Measurements from ENCODE around the gene HOXC6. TPM values are rescaled to one million over a fixed set of nuclear protein-coding genes. Genes with fewer than 3 reads are reported as not detected.
A peak's percentile ranks its signal among the peaks of the same experiment; 100 is the strongest.

Gene HOXC6
- total RNA-seq, 4 donors from 2014 or later, result 3.6 to 17.3 (median 7.2) TPM

GRCh38 chr12:54032086-54032619 is 3.9 kb downstream of the HOXC6 start:
- peaks cover 0 to 97% (median 18%) of the 10 kb centered on the region in 4 donors for H3K4me1 ChIP-seq
- H3K27me3 ChIP-seq, result peaks cover 0 to 53% of the 10 kb centered on the region in 2 donors
- peaks cover 0 to 7% (median 0%) of the 10 kb centered on the region in 3 donors for H3K36me3 ChIP-seq
- TF ChIP-seq POLR2A (IDR thresholded peaks at IDR 0.05) (no peak), EP300 (IDR thresholded peaks at IDR 0.05) (no peak), CTCF (IDR thresholded peaks at IDR 0.05) (no peak)
- no peak for DNase-seq (ENCODE audit: low spot score in 2 of 2)
- 37 to 44% methylated on average over 6 of the region's 6 CpGs for WGBS, 2 donors
- peak overlapping the region in 2 of 4 donors; percentile 38 to 42 for H3K4me3 ChIP-seq
- peak overlapping the region; percentile 66 to 99 (median 82) for H3K27ac ChIP-seq
- no peaks in the 10 kb centered on the region for H3K9me3 ChIP-seq

- Histone ChIP-seq H3K27me3 (peaks cover 0 to 49% of the 10 kb centered on the region in 2 donors), H3K4me3 (peak within 1 kb of the TSS; percentile 38 to 77 (median 49)), H3K4me1 (peaks cover 0 to 97% (median 16%) of the 10 kb centered on the region in 4 donors), H3K9me3 (no peaks in the 10 kb centered on the region), H3K27ac (peak within 1 kb of the TSS; percentile 66 to 99 (median 82)), H3K36me3 (peaks cover 0 to 7% (median 0%) of the 10 kb centered on the region in 3 donors)
- DNase-seq (ENCODE audit: low spot score in 2 of 2), result peak; percentile 55 to 78
- 2 to 3% methylated on average over 12 of the region's 12 CpGs for WGBS, 2 donors
- TF ChIP-seq CTCF (IDR thresholded peaks at IDR 0.05) (peak; percentile 89 to 98 (median 96)), POLR2A (IDR thresholded peaks at IDR 0.05) (no peak)
Measured at GRCh38 chr12:54032627-54033100, 4.4 kb downstream of the HOXC6 start, which contains the start of gene HOXC5. HOXC5 (plus strand) TSS chr12:54033050; CDS start chr12:54033123, 73 bp downstream.

- Histone ChIP-seq H3K9me3 (no peaks in the 10 kb centered on the region), H3K4me3 (peak overlapping the region; percentile 38 to 77 (median 49)), H3K27me3 (peaks cover 0 to 47% of the 10 kb centered on the region in 2 donors), H3K36me3 (peaks cover 0 to 7% (median 0%) of the 10 kb centered on the region in 3 donors), H3K4me1 (peaks cover 0 to 97% (median 18%) of the 10 kb centered on the region in 4 donors), H3K27ac (peak overlapping the region; percentile 66 to 99 (median 82))
- TF ChIP-seq POLR2A (IDR thresholded peaks at IDR 0.05) (no peak), CTCF (IDR thresholded peaks at IDR 0.05) (no peak), EP300 (IDR thresholded peaks at IDR 0.05) (no peak)
- WGBS, 2 donors, result 1% methylated on average over 32 to 60 of the region's 61 CpGs
- no peak for DNase-seq (ENCODE audit: low spot score in 2 of 2)
Measured at GRCh38 chr12:54033106-54033979, 5.1 kb downstream of the HOXC6 start.

GRCh38 chr12:54033980-54034784 is 5.9 kb downstream of the HOXC6 start:
- Histone ChIP-seq H3K4me1 (peaks cover 0 to 97% (median 23%) of the 10 kb centered on the region in 4 donors), H3K4me3 (peak overlapping the region; percentile 38 to 77 (median 49)), H3K36me3 (peaks cover 0 to 7% (median 0%) of the 10 kb centered on the region in 3 donors), H3K9me3 (no peaks in the 10 kb centered on the region), H3K27ac (peak overlapping the region; percentile 66 to 99 (median 82)), H3K27me3 (peaks cover 0 to 47% of the 10 kb centered on the region in 2 donors)
- no peak for TF ChIP-seq CTCF (IDR thresholded peaks at IDR 0.05)
- TF ChIP-seq POLR2A (IDR thresholded peaks at IDR 0.05), result no peak
- TF ChIP-seq EP300 (IDR thresholded peaks at IDR 0.05), result no peak
- 14 to 17% methylated on average over 42 to 57 of the region's 57 CpGs for WGBS, 2 donors
- no peak for DNase-seq (ENCODE audit: low spot score in 2 of 2)

Measured in tibial nerve (tissue), 4 donors.